HUES64 (cell line): Measurements from ENCODE around the gene SPATA31A1. TPM values are rescaled to one million over a fixed set of nuclear protein-coding genes. Genes with fewer than 3 reads are reported as not detected.
"Not testable (repeated sequence)": the region's sequence is repeated elsewhere in the genome, so short reads cannot be mapped to it uniquely, and the experiment has no call there.

Experiments used
- H3K27ac ChIP-seq: 2 replicates; pipeline ENCODE4 v1.7.0; 2013; ENCODE audit warnings: low read depth, low read length, inconsistent platforms
- H3K27me3 ChIP-seq: 2 replicates; pipeline ENCODE4 v1.6.1; 2013; ENCODE audit warnings: mild to moderate bottlenecking, low read length; ENCODE audit not compliant: insufficient read depth
- H3K36me3 ChIP-seq: 2 replicates; pipeline ENCODE4 v1.6.1; 2013; ENCODE audit warnings: mild to moderate bottlenecking, low read length; ENCODE audit not compliant: insufficient read depth
- H3K4me1 ChIP-seq: 2 replicates; pipeline ENCODE4 v1.6.1; 2013; ENCODE audit warnings: mild to moderate bottlenecking, low read length, moderate library complexity; ENCODE audit not compliant: insufficient read depth
- H3K4me3 ChIP-seq: 2 replicates; pipeline ENCODE4 v1.5.1; 2013; ENCODE audit warnings: mild to moderate bottlenecking, low read length, moderate library complexity
- H3K9ac ChIP-seq: 2 replicates; pipeline ENCODE4 v1.6.1; 2013; ENCODE audit warnings: mild to moderate bottlenecking, low read depth, low read length
- H3K9me3 ChIP-seq: 2 replicates; pipeline ENCODE4 v1.6.1; 2013; ENCODE audit warnings: low read depth, low read length; ENCODE audit not compliant: insufficient read depth
- WGBS: fragments of 150-250, 120-280 bp; methylation state at CpG from one replicate; pipeline ENCODE4 v1.1.7; 2013; ENCODE audit warnings: missing lambda C conversion rate; 5-methylcytosine and 5-hydroxymethylcytosine counted together
- polyA plus RNA-seq, 2 experiments: library from polyadenylated mRNA; stranded (reverse); fragments of 50-300 nt; gene quantifications; one replicate each; pipeline ENCODE4 v1.2.3, GENCODE V29; 2013

The SPATA31A1 gene
- polyA plus RNA-seq (2013, experiment 1 of 2), result 0.25 TPM
- polyA plus RNA-seq (2013, experiment 2 of 2), result 0.25 TPM

- not testable (repeated sequence) for H3K4me1 ChIP-seq, H3K27ac ChIP-seq, H3K9me3 ChIP-seq, H3K4me3 ChIP-seq, H3K36me3 ChIP-seq, H3K27me3 ChIP-seq, H3K9ac ChIP-seq
- no CpG with 5 or more reads among the region's 6 CpGs for WGBS
Observed at GRCh38 chr9:39355369-39355768, at the start of gene SPATA31A1. Gene SPATA31A1 (plus strand): TSS chr9:39355669. CDS start chr9:39355731, 62 bp downstream.

DNA sequence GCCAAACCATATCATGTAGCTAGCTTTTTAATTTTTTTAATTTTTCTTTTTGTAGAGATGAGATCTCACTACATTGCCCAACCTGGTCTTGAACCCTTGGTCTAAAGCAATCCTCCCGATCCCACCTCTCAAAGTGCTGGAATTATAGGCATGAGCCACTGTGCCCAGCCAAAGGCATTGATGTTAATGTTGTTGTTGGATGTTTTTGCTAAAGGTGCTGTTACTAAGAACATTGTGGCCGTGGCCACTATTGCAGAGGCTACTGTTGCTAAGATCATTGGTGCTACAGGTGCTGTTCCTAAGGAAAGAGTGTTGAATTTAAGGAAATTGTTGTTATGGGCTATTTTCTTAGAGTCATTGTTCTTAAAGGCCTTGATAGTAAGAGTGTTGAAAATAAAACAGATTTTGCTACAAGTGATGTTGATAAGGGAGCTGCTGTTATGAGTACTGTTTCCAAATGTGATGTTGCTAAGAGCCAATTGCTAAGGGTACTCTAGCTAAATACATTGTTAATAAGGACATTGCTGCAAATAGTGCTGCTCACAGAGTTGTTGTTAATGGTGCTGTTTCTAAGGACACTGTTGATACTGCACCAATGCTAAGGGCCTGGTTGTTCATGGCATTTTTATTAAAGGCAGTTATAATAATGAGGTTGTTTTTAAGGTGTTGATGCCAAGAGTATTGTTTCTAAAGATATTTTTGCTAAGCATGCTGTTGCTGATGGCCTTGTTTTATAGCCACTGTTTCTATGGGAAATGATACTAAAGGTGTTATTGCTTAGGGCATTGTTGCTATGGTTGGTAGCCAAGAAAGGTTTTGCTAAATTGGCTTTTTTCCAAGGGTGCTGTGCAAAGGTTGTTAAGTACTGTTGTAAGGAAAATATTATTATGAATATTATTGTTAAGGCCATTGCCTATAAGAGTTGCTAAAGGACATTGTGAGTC lies 52.1 kb downstream of the SPATA31A1 start:
- not testable (repeated sequence) for H3K27me3 ChIP-seq, H3K4me3 ChIP-seq, H3K9me3 ChIP-seq, H3K27ac ChIP-seq, H3K9ac ChIP-seq, H3K4me1 ChIP-seq, H3K36me3 ChIP-seq
- 100% methylated on average over 1 of the region's 2 CpGs for WGBS

- WGBS, result no CpG with 5 or more reads among the region's 1 CpG
Observed at GRCh38 chr9:39411254-39411940, 55.9 kb downstream of the SPATA31A1 start.

More at GRCh38 chr9:39411254-39411940, 55.9 kb downstream of the SPATA31A1 start:
- not testable (repeated sequence) for H3K4me3 ChIP-seq, H3K27ac ChIP-seq, H3K27me3 ChIP-seq, H3K4me1 ChIP-seq, H3K9me3 ChIP-seq, H3K9ac ChIP-seq, H3K36me3 ChIP-seq
